K562 (cell line): Measurements from ENCODE around the gene PCLAF. TPM values are rescaled to one million over a fixed set of nuclear protein-coding genes. Genes with fewer than 3 reads are reported as not detected.

Experiments used
- CREM ChIP-seq: IDR thresholded peaks from 2 replicates; pipeline ENCODE4 v1.6.1; 2014; ENCODE audit warnings: antibody characterized with exemption, low read depth
- GTF2E2 ChIP-seq: fragments of 200-800 bp; sonication (Bioruptor generic); IDR thresholded peaks from 2 replicates; pipeline ENCODE4 v1.6.1; 2016; ENCODE audit warnings: missing genetic modification characterization, missing compliant biosample characterization
- HMG20B ChIP-seq: fragments of 250-450 bp; sonication (Bioruptor Pico); IDR thresholded peaks from 2 replicates; pipeline ENCODE4 v1.5.0; 2021; ENCODE audit warnings: mild to moderate bottlenecking
- JUN ChIP-seq, 2 experiments: sonication (generic) in 1 of 2; formaldehyde crosslinking in 1 of 2; IDR thresholded peaks; 2 replicates each; pipeline versions ENCODE4 v1.6.1 to v1.8.0; 2012 to 2022; ENCODE audit warnings: borderline replicate concordance in 2 of 2, mild to moderate bottlenecking in 2 of 2, improper control_type of control experiment in 1 of 2, low read depth in 1 of 2, low read length in 1 of 2, missing genetic modification reagents in 1 of 2
- MEF2A ChIP-seq: IDR thresholded peaks from 2 replicates; pipeline ENCODE4 v1.6.1; 2011; ENCODE audit warnings: low read depth, mild to moderate bottlenecking, low read length, moderate library complexity; ENCODE audit not compliant: control insufficient read depth
- POLR2AphosphoS2 ChIP-seq: IDR thresholded peaks from 2 replicates; pipeline ENCODE4 v1.6.1; 2012; ENCODE audit warnings: low read length, improper control_type of control experiment
- RAD21 ChIP-seq, 2 experiments: fragments of 250-450 bp in 1 of 2; fragments of 450-650 bp in 1 of 2; sonication (Bioruptor Pico) in 1 of 2; formaldehyde crosslinking in 1 of 2; IDR thresholded peaks in 1 of 2; conservative IDR thresholded peaks in 1 of 2; 2 replicates each; pipeline versions ENCODE4 v1.4.0 to v1.8.0; 2020 to 2022; ENCODE audit warnings: mild to moderate bottlenecking in 2 of 2, moderate library complexity in 1 of 2
- RBM25 ChIP-seq: fragments of 200-400 bp; formaldehyde crosslinking; IDR thresholded peaks from 2 replicates; pipeline ENCODE4 v1.6.1; 2018; ENCODE audit warnings: low read length, low read depth, moderate library complexity; ENCODE audit not compliant: severe bottlenecking
- SP2 ChIP-seq: IDR thresholded peaks from 2 replicates; pipeline ENCODE4 v1.6.1; 2011; ENCODE audit warnings: mild to moderate bottlenecking, low read depth, low read length, moderate library complexity; ENCODE audit not compliant: poor library complexity, severe bottlenecking; ENCODE audit errors: extremely low read depth
- SRSF3 ChIP-seq: fragments of 200-400 bp; formaldehyde crosslinking; IDR thresholded peaks from 2 replicates; pipeline ENCODE4 v1.6.1; 2016; ENCODE audit warnings: mild to moderate bottlenecking, low read length, moderate library complexity; ENCODE audit not compliant: insufficient read depth
- TAF7 ChIP-seq: fragments of 450-650 bp; IDR thresholded peaks from 2 replicates; pipeline ENCODE4 v1.6.1; 2016; ENCODE audit warnings: missing genetic modification characterization, missing compliant biosample characterization
- YY1 ChIP-seq, 3 experiments: IDR thresholded peaks; 2 replicates each; pipeline ENCODE4 v1.6.1; 2011; ENCODE audit warnings: low read length in 2 of 3, mild to moderate bottlenecking in 2 of 3, moderate library complexity in 2 of 3, borderline replicate concordance in 1 of 3, control low read depth in 1 of 3, low read depth in 1 of 3; ENCODE audit not compliant: insufficient read depth in 3 of 3, insufficient replicate concordance in 2 of 3, control insufficient read depth in 1 of 3, insufficient read length in 1 of 3; ENCODE audit errors: extremely low read depth in 1 of 3
- ZNF24 ChIP-seq: fragments of 450-650 bp; IDR thresholded peaks from 2 replicates; pipeline ENCODE4 v1.6.1; 2016
- ZNF263 ChIP-seq: sonication (generic); formaldehyde crosslinking; IDR thresholded peaks from 2 replicates; pipeline ENCODE4 v1.8.0; 2022; ENCODE audit warnings: mild to moderate bottlenecking, missing genetic modification reagents, borderline replicate concordance
- ZNF717 ChIP-seq: fragments of 250-450 bp; sonication (Bioruptor Pico); IDR thresholded peaks from 2 replicates; pipeline ENCODE4 v1.5.0; 2021
- ZNF764 ChIP-seq: fragments of 250-450 bp; sonication (Bioruptor Pico); IDR thresholded peaks from 2 replicates; pipeline ENCODE4 v1.4.0; 2020; ENCODE audit warnings: low read depth, mild to moderate bottlenecking, moderate library complexity
- ZZZ3 ChIP-seq: fragments of 450-650 bp; IDR thresholded peaks from 2 replicates; pipeline ENCODE4 v1.6.1; 2016; ENCODE audit warnings: antibody characterized with exemption, mild to moderate bottlenecking, moderate library complexity
- polyA plus RNA-seq, 8 experiments: library from polyadenylated mRNA; depleted of rRNA in 4 of 8; stranded (reverse) in 5 of 8; unstranded in 3 of 8; fragments of >200 nt; fragmentation: Nextera tagmentation in 2 of 8; fragmentation: Illumina TruSeq in 1 of 8; extraction: Ambion mirVana in 2 of 8; extraction: Trizol in 1 of 8; gene quantifications; 2 replicates each; pipeline versions ENCODE4 v1.2.1 to v1.2.3, GENCODE V29; 2011 to 2014; ENCODE audit warnings: inconsistent platforms in 1 of 8, missing spikeins in 1 of 8
- total RNA-seq, 7 experiments: library from RNA; depleted of rRNA in 6 of 7; stranded (reverse); fragments of >200 nt in 6 of 7; fragmentation: Illumina TruSeq in 2 of 7; extraction: Trizol in 2 of 7; gene quantifications; 2 replicates each; pipeline versions ENCODE4 v1.2.1 to v1.2.3, GENCODE V29; 2011 to 2021; ENCODE audit warnings: low replicate concordance in 1 of 7
- TF ChIP-seq, protein P1 (sequence below), 2 experiments: fragments of 450-650 bp; conservative IDR thresholded peaks; 2 replicates each; pipeline ENCODE4 v1.6.1; 2017; ENCODE audit warnings: mild to moderate bottlenecking in 2 of 2, moderate library complexity in 2 of 2
- TF ChIP-seq, protein P2 (sequence below): fragments of 250-450 bp; sonication (Bioruptor Pico); IDR thresholded peaks from 2 replicates; pipeline ENCODE4 v1.4.0; 2020; ENCODE audit warnings: mild to moderate bottlenecking
- TF ChIP-seq, protein P3 (sequence below): sonication (generic); formaldehyde crosslinking; IDR thresholded peaks from 2 replicates; pipeline ENCODE4 v1.8.0; 2023; ENCODE audit warnings: mild to moderate bottlenecking, missing genetic modification reagents
- TF ChIP-seq, protein P4 (sequence below): fragments of 250-450 bp; sonication (Bioruptor Pico); IDR thresholded peaks from 2 replicates; pipeline ENCODE4 v1.5.0; 2021

The PCLAF gene
- total and polyA plus RNA-seq, 9 of the 15 experiments (the other 6 are each of a cell fraction or from before 2014, with no cell fraction given), result 112 to 881 (median 360) TPM

DNA sequence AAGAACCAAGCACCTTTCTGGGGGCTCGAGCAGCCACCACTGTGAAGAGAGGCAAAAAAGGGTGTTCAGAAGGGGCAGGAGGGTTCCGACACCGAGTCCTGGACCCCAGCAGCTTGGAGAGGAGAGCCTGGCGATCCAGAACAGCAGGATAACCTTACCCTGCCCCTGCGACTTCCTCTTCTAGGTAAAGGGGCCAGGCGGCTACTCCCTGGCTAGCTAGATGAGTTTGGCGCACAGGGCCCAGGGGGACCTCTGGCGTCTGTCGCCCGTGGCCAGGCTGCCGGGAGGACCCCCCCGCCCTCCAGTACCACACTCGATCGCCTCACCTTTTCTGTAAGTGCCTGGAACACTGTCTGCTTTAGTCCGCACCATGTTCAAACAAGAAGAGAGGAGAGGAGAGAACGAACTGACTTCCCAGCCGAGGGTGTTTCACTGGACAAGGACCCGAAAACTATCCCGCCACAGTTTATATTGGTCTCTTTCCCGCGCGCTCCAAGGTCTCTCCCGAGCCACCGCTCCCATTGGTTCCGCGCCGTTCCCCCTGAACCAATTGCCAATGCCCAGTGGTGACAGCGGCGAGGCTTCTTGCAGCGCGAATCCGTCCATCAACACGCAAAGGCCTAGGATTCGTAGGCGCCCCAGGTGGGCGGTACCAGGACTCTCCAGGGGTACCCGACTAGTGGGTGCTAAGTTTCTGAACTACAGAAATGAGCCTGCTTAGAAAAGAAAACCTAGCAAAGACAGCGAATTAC, at the start of gene PCLAF (continued):
- TF ChIP-seq ZZZ3 (0 out of 2 replicates have a peak, but pooled peaks have one; percentile 61), MEF2A (no peak), SP2 (peak; percentile 87), YY1 (IDR thresholded peaks at IDR 0.05; ENCODE audit: borderline replicate concordance in 1 of 3, control insufficient read depth in 1 of 3, extremely low read depth in 1 of 3, insufficient read depth in 3 of 3, insufficient read length in 1 of 3, insufficient replicate concordance in 2 of 3, low read depth in 1 of 3, low read length in 2 of 3) (peak in 1 of 3 experiments; percentile 13), SRSF3 (no peak), ZNF24 (no peak), RAD21 (CRISPR knock-in tag; conservative IDR thresholded peaks at IDR 0.05 in 1 of 2, IDR thresholded peaks at IDR 0.05 in 1 of 2) (peak in 1 of 2 experiments; percentile 49; a peak in 2 of 4 replicates), ZNF263 (CRISPR knock-in tag) (0 out of 2 replicates have a peak, but pooled peaks have one; percentile 10), HMG20B (CRISPR knock-in tag) (no peak), ZNF764 (CRISPR knock-in tag) (no peak), CREM (peak; percentile 87), POLR2AphosphoS2 (no peak), ZNF717 (CRISPR knock-in tag) (no peak), GTF2E2 (tag) (peak; percentile 33; the same call in 1 of the 2 replicates), TAF7 (peak; percentile 79; the same call in 1 of the 2 replicates), RBM25 (peak; percentile 95), JUN (IDR thresholded peaks at IDR 0.05; ENCODE audit: borderline replicate concordance, low read depth, low read length) (no peak), JUN (CRISPR knock-in tag; IDR thresholded peaks at IDR 0.05; ENCODE audit: borderline replicate concordance) (no peak)
- TF ChIP-seq, protein P1, sequence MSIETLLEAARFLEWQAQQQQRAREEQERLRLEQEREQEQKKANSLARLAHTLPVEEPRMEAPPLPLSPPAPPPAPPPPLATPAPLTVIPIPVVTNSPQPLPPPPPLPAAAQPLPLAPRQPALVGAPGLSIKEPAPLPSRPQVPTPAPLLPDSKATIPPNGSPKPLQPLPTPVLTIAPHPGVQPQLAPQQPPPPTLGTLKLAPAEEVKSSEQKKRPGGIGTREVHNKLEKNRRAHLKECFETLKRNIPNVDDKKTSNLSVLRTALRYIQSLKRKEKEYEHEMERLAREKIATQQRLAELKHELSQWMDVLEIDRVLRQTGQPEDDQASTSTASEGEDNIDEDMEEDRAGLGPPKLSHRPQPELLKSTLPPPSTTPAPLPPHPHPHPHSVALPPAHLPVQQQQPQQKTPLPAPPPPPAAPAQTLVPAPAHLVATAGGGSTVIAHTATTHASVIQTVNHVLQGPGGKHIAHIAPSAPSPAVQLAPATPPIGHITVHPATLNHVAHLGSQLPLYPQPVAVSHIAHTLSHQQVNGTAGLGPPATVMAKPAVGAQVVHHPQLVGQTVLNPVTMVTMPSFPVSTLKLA (conservative IDR thresholded peaks at IDR 0.05), result peak; percentile 21 to 57; a peak in 2 of 4 replicates
- TF ChIP-seq, protein P2, sequence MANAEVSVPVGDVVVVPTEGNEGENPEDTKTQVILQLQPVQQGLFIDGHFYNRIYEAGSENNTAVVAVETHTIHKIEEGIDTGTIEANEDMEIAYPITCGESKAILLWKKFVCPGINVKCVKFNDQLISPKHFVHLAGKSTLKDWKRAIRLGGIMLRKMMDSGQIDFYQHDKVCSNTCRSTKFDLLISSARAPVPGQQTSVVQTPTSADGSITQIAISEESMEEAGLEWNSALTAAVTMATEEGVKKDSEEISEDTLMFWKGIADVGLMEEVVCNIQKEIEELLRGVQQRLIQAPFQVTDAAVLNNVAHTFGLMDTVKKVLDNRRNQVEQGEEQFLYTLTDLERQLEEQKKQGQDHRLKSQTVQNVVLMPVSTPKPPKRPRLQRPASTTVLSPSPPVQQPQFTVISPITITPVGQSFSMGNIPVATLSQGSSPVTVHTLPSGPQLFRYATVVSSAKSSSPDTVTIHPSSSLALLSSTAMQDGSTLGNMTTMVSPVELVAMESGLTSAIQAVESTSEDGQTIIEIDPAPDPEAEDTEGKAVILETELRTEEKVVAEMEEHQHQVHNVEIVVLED (CRISPR knock-in tag), result no peak
- TF ChIP-seq, protein P3, sequence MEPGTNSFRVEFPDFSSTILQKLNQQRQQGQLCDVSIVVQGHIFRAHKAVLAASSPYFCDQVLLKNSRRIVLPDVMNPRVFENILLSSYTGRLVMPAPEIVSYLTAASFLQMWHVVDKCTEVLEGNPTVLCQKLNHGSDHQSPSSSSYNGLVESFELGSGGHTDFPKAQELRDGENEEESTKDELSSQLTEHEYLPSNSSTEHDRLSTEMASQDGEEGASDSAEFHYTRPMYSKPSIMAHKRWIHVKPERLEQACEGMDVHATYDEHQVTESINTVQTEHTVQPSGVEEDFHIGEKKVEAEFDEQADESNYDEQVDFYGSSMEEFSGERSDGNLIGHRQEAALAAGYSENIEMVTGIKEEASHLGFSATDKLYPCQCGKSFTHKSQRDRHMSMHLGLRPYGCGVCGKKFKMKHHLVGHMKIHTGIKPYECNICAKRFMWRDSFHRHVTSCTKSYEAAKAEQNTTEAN (CRISPR knock-in tag), result no peak
- TF ChIP-seq, protein P4, sequence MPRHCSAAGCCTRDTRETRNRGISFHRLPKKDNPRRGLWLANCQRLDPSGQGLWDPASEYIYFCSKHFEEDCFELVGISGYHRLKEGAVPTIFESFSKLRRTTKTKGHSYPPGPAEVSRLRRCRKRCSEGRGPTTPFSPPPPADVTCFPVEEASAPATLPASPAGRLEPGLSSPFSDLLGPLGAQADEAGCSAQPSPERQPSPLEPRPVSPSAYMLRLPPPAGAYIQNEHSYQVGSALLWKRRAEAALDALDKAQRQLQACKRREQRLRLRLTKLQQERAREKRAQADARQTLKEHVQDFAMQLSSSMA, result no peak
